Tibial nerve (tissue), 4 donors: ENCODE data around the gene BGN.

ENCODE experiments used
- EP300 ChIP-seq, 2 donors: sonication (generic); formaldehyde crosslinking; IDR thresholded peaks; one replicate each; pipeline ENCODE4 v1.6.1; 2017; ENCODE audit warnings: antibody characterized with exemption in 2 of 2, mild to moderate bottlenecking in 1 of 2
- POLR2A ChIP-seq, 2 donors: fragments of 450-650 bp; IDR thresholded peaks; one replicate each; pipeline ENCODE4 v1.6.1; 2017; ENCODE audit warnings: antibody characterized with exemption in 2 of 2, mild to moderate bottlenecking in 2 of 2, moderate library complexity in 2 of 2
- TF ChIP-seq, protein P1 (sequence below), 5 experiments: fragments of 200-600 bp in 3 of 5; fragments of 450-650 bp in 2 of 5; sonication (generic) in 3 of 5; IDR thresholded peaks; one replicate each; pipeline ENCODE4 v1.5.1; 2016 to 2019; ENCODE audit warnings: antibody characterized with exemption in 5 of 5, mild to moderate bottlenecking in 3 of 5, moderate library complexity in 2 of 5

DNA sequence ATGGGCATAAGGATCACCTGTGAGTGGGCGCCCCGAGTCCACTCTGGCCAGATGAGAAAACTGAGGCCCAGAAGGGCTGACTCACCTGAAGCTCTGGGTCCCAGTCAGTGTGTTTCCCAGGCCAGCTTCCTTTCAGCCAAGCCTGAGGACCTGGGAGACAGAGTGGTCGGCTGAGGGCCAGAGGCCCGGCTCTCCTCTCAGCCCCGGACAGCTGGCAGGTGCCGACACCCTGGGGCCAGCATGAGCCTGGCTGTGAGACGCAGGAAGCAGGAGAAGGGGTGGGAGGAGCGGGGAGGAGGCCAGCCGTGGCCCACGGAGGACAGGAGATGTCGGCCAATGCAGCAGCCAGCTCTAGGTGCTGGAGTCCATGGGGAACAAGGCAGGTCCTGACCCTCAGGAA lies 51.6 kb downstream of the BGN start:
- TF ChIP-seq, protein P1, sequence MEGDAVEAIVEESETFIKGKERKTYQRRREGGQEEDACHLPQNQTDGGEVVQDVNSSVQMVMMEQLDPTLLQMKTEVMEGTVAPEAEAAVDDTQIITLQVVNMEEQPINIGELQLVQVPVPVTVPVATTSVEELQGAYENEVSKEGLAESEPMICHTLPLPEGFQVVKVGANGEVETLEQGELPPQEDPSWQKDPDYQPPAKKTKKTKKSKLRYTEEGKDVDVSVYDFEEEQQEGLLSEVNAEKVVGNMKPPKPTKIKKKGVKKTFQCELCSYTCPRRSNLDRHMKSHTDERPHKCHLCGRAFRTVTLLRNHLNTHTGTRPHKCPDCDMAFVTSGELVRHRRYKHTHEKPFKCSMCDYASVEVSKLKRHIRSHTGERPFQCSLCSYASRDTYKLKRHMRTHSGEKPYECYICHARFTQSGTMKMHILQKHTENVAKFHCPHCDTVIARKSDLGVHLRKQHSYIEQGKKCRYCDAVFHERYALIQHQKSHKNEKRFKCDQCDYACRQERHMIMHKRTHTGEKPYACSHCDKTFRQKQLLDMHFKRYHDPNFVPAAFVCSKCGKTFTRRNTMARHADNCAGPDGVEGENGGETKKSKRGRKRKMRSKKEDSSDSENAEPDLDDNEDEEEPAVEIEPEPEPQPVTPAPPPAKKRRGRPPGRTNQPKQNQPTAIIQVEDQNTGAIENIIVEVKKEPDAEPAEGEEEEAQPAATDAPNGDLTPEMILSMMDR (IDR thresholded peaks at IDR 0.05) = no peak
- TF ChIP-seq POLR2A (IDR thresholded peaks at IDR 0.05) (no peak), EP300 (IDR thresholded peaks at IDR 0.05) (no peak)
